GM10847 (cell line): ENCODE results near the gene LSP1.

ENCODE experiments used
- POLR2A ChIP-seq: IDR thresholded peaks from 2 replicates; pipeline ENCODE4 v1.6.1; 2011; ENCODE audit not compliant: insufficient read length; ENCODE audit errors: extremely low read depth

The LSP1 gene

DNA sequence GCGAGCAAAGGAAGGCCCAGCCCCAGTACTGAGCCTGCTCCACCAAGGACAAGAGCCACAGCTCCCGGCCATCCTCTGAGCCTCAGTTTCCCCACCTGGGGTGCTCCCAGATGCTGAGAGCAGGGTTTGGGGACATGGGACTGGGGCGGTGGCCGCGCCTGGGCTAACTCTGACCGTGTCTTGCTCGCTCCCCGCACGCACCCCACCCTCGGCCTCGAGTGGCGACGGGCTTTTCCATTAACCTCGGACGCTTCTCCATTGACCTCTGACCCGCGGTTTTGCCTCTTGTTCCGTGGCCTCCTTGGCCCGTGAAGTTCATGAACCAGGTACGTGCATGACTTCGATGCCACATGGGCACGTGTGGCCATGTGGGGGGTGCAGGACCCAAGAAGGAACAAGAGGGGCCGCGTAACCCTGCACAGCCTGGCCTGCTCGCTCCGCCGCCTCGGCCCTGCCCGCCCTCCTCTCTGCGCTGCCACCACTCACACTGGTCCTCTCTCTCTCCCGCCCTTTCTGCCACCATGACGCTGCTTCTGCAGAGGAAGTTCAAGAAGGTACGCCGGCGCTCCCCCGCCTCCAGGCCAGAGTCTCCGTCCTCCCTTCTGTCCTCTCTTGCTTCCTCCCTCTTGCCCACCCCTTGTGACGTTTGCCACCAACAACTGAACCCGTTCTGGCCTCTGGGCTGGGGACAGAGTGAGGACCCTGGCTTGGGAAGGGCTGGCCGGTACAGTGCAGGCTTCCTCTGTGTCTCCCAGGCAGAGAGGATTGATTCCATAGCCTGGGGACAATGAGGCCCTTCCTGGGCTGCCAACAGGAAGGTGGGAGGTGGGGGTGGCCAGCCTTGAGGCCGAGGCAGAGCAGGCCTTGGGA lies 73.5 kb downstream of the LSP1 start:
- no peak for TF ChIP-seq POLR2A

DNA sequence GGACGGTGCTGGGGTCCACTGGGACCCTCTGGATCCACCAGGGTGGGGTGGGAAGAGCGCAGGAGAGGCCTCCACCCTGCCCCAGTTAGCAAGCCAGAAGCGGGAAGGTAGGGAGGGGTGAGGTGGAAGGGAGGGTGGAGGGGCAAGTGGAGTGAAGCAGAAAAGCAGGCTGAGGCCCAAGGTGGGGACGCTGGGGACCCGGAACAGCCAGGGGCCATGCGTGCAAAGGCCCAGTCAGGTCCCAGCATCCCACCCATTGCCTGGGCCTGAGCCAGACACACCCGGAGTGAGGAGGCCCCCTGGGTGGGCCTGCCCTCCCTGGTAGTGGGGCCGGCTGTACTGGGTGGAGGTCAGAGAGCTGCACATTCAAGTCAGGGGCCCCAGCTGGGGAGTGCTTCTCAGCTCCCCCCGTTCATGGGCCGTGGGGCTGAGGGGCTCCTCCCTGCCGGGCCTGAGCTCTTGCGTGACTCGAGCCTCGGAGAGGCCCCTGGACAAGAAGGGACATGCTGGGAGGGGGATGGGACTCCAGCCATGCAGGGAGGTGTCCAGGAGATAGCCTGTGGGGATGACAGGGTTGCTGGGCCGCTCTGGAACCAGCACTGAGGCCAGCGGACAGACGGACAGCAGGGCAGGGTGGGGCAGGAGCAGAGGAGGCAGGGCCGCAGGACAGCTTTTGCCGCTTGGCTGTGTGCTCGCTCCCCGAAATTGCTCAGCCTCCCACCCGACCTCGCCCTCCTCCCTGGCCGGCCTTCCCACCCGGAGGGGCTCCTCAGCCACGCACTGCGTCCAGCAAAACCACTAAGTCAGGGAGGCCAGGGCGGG lies 74.4 kb downstream of the LSP1 start:
- no peak for TF ChIP-seq POLR2A

DNA sequence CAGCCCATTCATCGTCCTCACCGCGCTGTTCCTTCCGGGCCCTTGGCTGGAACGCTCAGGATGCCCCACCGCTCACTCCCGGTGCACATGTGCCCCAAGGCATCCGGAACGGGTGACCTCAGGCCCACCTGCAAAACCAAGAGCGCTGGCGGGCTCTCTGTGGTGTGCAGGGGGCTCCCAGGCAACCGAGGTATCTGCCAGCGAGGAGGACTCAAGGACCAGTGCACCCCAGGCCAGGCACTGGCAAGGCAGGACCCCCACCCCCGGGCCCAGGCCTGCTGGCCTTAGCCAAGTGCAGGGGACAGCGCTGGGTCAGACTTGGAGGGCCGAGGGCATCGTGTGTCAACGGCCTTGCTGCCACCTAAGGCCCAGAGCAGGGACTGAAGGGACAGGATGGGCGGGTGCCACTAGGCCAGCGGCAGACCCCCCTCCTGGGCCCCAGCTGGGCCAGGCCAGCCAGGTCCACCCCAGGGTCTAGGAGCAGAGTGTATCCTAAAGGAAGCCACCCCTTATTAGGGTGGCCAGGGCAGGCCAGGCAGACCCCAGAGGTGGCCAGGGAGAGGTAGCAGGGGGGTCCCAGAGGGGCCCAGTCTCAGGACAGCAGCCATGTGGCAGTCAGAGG lies 75.1 kb downstream of the LSP1 start:
- TF ChIP-seq POLR2A: no peak

DNA sequence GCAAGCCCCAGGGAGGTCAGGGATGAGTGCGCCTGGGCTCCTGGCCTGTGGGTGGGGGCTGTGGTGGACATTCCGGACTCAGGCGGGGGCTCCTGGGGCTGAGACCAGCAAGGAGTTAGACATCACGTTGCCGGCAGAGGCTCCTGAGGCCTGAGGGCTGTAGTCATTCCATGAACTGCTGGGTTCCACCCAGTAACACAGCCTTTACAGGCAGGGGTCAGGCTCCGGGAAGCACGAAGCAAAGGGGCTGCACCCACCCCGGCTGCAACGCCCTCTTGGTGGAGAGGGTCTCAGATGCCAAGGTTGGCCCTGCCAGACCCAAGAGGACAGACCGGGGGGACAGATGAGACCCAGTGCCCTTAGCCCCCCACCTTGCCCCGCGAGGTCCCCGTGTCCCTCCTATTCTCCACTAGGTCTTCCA lies 75.6 kb downstream of the LSP1 start:
- no peak for TF ChIP-seq POLR2A

DNA sequence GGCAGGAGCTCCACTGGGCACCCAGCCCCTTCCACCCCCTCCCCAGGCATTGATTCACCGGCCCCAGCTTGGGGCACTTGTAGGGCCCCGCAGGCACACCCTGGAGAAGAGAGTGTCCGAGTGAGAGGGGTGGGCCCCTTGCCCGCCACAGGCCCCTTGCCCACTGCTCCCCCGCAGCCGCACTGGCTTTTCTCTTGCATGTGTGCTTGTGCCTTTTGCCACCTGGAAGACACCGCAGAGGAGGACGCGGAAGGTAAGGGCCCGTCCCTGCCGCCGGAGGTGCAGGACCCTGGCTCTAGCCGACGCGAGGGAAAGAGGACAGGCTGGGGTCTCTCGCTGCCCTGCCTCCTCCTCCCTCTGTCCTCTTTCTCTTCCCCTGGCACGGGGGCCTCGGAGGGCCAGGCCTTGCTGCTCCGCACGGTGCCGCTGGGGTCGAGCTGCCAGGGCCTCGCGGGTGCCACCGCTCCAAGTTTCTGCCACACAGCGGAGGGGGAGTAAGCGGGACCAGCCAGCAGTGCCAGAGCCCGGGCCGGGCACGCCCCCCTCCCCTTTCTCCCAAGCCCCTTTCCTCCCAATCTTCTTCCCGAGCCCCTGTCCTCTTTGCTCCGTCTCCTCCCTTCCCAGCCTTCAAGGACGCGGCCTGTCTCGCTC lies 76.1 kb downstream of the LSP1 start:
- no peak for TF ChIP-seq POLR2A

DNA sequence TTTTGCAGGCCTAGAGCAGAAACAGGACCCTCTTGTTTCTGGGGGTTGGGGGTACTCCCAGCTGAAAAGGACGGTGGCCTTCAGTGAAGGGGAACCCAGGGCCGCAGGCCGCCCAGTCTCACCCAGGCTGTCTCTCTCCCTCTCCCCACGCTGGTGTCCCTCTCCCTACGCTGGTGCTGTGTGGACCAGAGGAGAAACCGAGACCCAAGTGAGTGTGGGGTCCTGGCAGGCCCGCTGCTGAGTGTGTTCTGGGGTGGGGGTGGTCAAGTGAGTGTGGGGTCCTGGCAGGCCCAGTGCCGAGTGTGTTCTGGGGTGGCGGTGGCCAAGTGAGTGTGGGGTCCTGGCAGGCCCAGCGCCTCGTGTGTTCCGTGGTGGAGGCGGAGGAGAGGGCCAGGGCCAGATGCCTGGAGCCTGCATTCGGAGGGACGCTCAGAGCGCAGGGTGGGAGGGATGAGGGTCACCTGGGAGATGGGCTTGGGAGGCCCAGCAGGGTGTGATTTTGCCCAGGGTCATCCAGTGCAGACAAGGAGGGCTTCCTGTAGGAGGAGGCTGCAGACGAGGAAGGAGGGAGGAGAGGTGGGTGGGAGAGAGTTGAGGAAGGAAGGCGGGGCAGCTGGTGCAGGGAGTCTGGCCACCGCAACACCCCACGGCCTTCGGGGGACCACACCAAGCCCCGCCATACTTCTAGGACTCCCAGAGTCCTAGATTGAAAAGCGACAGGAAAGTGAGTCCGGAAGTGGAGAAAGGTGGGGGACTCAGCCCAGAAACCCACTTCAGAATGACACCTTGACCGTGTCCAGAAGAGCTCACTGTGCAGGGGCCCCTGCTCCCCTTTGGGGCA lies 77.0 kb downstream of the LSP1 start:
- TF ChIP-seq POLR2A: no peak

DNA sequence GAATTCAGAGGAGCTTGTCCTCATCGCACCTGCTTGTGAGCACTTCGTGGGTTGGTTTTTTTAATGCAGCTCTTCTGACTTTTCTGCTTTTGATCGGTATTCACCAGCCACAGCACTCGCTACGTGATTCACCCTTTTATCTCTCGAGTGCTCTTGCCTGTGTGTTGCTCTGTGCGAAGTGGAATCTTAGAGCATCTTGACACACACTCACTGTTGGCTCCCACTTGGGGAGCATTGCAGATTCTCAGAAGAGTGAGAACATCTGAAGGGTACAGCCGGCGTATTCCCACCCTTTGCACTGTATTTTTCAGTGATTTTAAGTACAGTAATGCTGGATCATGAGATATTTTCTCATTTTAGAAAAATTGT lies 77.6 kb downstream of the LSP1 start:
- TF ChIP-seq POLR2A: no peak

DNA sequence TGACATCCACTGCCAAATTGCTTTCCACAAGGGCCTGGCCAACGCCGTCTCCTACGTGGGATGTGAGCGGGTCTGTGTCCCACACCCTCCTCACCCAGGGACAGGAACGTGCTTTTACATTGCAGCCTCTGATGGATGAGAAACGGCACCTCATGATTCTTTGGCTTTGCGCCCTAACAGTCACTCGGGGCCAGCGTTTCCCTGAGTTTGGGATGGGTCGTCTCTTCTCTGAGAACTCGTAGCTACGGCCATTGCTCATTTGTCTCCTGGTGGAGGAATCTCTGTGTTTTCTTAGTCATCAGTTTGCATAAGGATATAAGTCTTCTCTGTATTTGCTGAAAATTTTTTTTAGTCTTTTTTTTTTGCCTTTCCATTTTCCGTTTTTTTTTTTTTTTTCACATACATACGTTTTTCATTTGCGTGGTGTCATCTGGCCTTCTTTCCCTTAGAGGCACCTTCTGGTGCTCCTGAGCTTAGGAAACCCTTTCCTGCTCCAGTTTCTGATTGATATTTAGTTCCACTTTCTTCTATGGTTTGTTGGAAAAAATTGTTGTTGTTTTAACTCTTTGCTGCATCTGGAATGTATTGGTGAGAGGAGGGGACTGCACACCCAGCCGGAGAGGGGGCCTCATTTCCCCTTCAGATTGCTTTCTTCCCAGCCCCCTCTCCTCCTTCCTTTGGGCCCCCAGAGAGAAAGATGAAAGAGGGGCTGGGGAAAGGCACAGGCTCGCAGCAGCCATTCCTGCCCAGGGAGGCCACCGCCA lies 78.6 kb downstream of the LSP1 start:
- TF ChIP-seq POLR2A: no peak

DNA sequence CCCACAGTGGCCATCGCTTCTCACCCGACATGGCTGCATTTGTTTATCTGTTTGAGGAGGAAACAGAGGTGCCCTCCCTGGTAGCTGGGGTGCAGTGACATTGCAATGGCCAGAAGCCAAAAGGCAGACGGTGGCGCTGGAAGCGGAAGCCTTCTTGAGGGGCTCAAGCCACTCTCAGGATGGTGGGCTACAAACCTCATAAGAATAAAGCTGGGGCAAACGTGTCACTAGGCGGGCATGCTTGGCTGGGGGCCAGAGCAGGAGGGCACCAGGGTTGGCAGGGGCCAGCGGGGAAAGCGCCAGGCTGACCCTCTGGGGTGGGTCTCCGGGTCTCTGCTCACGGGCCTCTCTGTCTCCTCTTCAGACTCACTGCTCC lies 79.2 kb downstream of the LSP1 start:
- no peak for TF ChIP-seq POLR2A

DNA sequence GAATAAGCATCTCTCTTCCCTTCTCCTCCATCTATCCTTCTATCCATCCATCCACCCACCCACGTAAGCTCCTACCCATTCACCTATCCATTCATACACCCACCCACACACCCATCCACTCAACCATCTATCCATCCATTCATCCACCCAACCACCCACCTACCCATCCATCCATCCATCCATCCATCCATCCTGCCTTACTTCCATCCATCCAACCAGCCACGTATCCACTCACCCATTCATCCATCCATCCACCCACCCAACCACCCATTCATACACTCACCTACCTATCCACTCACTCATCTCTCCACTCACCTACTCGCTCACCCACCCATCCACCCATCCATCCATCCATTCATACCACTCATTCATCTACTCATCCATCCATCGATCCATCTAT lies 79.8 kb downstream of the LSP1 start:
- no peak for TF ChIP-seq POLR2A

DNA sequence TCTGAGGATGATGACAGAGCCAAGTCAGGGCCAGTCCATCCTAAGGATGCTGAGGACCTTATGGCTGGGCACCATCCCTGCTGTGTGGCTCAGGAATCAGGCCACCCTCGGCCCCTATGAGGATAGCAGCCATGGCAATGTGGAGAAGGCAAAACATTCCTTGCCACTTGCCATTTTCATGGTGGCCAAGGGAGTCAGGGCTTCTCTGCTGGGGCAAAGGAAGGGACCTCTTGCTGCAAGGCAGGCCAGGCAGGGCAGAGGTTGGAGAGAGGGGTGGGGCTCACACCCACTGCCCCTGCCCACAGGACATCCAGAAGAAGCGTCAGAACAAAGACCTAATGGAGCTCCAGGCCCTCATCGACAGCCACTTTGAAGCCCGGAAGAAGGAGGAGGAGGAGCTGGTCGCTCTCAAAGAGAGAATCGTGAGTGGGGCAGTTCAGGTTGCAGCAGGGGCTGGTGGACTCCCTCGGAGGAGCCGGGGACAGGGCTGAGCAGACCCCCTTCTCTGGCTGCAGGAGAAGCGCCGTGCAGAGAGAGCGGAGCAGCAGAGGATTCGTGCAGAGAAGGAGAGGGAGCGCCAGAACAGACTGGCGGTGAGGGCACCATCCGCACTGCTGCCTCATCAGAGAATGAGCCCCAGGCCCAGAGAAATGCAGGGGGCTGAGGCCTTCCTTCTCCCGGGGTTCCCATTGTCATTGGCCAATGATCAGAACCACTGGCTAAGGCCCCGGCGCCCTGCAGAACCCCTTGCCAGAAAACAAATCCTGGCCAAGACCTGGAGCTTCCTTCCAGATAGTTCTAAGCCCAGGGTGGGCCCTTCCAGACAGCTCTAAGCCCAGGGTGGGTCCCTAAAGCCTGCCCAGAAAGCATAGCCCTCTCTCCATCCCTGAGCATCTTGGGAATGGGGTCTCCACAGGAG lies 80.8 kb downstream of the LSP1 start:
- TF ChIP-seq POLR2A: no peak

DNA sequence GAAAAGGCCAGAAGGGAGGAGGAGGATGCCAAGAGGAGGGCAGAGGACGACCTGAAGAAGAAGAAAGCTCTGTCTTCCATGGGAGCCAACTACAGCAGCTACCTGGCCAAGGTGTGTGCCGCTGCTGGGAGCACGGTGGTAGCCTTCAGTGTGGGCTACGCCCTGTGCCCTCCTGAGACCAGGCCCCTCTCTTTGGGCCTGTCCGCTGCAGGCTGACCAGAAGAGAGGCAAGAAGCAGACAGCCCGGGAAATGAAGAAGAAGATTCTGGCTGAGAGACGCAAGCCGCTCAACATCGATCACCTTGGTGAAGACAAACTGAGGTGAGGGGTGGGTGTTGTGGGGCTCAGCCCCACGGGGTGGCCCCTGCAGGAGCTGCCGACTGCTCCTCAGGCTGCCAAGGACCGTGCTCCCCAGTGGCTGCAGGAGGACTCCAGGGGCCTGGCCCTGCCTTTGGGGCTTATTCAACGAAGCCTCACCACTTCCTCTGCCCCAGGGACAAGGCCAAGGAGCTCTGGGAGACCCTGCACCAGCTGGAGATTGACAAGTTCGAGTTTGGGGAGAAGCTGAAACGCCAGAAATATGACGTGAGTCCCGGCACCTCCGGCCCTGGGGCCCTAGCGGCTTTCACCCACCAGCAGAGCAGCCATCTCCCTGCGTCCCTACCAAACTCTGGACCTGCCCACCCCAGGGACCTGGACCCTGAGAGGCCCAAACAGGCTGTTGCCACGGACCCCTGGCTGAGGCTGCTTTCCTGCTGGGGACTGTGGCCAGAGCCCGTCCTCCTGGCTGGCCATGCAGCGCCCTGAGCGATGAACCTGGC lies 81.7 kb downstream of the LSP1 start:
- no peak for TF ChIP-seq POLR2A
